Umbilical cord (tissue), 2 donors: ENCODE data around the gene S100B. TPM values are rescaled to one million over a fixed set of nuclear protein-coding genes. Genes with fewer than 3 reads are reported as not detected.
"Not testable (repeated sequence)": the region's sequence is repeated elsewhere in the genome, so short reads cannot be mapped to it uniquely, and the experiment has no call there.

Experiments used
- DNase-seq: peaks from one replicate; pipeline ENCODE4 v3.0.0-alpha.2; 2015; ENCODE audit warnings: low spot score
- total RNA-seq: library from RNA; depleted of rRNA; stranded (reverse); fragments of >200 nt; gene quantifications from one replicate; pipeline ENCODE4 v1.2.3, GENCODE V29; 2014; ENCODE audit warnings: low replicate concordance; ENCODE audit not compliant: insufficient read depth

The S100B gene
- total RNA-seq, 1 donor from 2014 or later, result not detected

DNA sequence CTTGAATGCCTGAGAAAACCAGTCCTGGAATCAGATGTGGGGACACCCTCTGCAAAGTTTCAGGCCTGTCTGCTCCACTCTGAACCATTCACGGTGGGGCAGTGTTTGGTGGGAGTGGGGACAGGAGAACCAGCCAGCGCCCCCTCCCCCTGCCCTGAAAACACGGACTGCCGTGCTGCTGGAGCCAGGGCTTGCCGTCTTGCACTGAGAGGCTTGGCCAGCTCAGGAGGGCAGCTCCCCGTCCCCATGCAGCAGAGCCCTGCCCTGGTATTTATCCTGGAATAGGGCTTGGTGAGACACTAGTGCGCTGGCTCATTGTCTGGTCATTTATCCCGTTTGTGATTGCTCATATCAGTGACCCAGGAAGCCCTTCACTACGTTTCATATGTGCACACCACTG, 3.9 kb downstream of the S100B start:
- no peak for DNase-seq

DNA sequence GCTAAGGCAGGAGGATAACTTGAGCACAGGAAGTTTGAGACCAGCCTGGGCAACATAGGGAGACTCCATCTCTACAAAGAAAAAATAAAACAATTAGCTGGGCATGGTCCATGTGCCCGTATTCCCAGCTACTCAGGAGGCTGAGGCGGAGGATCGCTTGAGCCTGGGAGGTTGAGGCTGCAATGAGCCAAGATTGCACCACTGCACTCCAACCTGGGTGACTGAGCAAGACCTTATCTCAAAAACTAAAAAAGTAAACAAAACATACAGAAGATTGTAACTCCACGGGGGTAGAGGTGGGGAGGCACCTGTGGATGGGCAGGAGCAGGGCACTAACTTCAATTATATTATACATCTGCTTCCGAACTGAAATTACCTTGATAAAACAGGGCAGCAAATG, 4.6 kb downstream of the S100B start:
- no peak for DNase-seq

DNA sequence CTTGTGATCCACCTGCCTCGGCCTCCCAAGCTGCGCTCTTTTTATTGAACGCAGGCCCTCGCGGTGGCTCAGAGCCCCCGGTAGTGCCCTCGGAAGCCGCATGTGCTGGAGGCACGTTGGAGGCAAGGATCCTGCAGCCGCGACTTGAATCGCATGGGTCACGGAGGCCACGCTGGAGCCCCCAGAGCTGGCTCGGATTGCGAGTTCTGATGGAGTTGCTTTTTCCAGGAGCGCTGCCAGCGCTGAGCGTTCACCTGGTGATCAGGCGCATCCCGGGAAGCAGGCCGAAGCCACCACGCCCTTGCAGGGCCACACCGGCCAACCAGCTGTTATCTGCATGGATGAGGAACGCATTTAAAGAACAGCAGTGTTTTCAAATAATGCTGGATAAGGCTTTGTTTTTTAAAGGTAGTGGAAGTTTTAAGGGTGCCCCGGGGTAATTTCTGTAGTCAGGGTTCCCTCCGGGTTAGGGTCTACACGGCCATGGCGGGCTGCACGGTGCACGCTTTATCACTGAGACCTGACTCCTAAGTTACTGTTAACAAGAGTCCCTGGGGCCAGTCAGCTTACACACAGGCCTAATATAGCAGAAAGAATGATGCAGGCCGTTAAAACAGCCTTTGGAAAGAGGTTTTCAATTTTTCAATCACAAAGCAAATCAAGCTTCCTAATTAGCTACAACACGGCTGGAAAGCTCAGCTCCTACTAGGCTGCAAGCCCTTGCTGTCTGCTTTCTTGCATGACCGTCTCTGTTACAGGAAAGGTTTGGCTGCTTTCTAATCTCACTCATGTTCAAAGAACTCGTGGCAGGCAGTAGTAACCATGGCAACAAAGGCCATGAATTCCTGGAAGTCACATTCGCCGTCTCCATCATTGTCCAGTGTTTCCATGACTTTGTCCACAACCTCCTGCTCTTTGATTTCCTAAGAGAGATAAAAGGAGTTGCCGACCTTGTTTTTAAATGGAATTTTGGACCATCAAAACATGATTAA, 6.0 kb downstream of the S100B start:
- DNase-seq, result peak; percentile 95

DNA sequence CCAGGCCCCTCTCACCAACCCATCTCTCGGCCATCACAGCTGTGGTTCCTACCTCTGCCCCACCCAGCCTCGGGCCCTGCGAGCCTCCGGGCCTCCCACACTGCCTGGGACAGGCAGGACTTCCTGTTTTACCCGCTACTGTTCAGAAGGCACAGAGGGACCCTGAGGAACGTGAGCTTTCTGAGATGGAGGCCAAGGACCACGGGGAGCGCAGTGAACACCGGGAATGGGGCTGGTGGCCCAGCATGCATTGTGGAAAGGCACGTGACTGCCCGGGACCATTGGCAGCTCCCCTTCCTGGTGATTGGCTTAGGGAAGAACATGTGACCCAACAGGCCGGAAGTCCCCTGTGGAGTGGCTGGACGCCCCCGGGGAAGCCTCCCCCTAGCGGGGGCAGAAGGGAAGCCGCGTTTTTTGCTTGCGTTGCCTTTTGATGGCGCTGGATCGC, 7.0 kb downstream of the S100B start:
- no peak for DNase-seq

DNA sequence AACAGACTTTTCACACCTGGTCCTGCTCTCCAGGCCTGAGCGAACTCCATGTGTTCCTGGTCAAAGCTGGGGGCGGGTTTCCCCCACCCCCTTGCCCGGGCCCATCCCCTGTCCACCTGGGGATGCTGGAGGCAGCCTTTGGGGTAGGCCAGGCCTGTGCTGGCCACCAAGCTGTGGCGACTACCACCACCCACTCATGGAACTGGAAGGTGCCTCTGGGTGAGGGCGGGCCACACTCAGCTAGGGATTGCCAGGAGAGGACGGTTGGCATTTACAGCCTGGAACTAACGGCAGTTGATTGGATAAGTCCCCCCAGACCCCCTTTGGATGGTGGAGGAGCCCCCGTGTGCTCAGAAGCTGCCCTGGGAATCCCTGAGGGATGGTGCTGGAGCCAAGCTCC, 7.9 kb downstream of the S100B start:
- DNase-seq, result no peak

DNA sequence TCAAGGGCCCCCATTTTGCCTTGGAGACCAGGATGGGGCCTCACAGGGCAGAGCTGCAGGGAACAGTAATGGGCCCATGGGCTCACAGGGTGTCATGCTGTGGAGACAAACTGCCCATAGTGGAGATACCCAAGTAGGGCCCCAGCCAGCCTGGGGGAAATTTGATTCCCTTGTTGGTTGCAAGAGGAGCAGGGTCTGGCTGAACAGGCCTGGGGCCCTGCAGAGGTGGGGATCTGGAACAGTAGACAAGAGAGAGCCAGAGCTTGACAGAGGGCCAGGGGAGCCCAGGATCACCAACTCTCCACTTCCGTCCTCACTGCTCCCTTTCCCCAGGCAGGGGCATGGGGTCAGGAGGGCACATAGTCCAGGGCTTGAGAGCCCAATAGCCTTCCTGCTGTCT, 8.7 kb downstream of the S100B start:
- DNase-seq, result peak; percentile 13

DNA sequence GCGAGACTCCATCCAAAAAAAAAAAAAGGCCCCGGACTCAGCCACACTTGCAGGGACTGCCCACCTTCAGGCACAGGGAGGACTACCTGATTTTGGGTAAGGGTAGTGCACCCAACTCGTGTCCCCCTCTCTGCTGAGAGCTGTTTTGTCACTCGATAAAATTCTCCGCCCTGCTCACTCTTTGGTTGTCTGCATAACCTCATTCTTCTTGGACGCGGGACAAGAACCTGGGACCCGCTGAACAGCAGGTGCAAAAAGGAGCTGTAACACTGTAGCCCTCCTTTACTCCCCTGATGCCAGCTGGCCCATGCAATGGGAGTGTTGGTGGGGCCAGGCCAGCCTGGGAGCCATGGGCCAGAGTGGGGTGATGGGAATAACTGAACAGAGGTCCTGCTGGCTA, 10.6 kb downstream of the S100B start:
- DNase-seq, result no peak

DNA sequence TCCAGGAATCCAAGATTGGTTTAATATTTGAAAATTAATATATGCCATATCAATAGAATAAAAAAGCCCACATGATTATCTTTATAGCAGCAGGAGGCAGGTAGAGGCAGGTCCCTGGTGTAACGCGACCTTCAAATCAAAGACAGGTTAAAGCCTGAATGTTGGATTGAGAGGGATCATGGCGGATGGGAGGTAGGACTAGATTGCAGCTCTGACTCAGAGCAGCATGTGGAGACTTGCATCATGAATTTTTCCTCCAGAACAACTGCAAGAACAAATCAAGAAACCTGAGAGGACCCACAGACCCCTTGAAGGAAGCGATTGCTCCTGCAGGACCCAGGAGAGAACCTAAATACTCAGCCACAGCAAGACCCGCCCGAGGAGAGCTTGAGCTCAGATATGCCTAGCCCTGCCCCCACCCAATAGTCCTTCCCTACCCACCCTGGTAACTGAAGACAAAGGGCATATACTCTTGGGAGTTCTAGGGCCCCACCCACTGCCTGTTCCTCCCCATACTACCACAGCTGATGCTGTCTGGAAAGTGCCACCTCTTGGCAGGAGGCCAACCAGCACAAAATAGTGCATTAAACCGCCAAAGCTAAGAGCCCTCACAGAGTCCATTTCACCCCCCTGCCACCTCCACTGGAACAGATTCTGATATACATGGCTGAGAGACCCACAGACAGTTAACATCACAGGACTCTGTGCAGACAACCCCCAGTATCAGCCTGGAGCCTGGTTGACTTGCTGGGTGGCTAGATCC, 19.5 kb downstream of the S100B start:
- no peak for DNase-seq

DNA sequence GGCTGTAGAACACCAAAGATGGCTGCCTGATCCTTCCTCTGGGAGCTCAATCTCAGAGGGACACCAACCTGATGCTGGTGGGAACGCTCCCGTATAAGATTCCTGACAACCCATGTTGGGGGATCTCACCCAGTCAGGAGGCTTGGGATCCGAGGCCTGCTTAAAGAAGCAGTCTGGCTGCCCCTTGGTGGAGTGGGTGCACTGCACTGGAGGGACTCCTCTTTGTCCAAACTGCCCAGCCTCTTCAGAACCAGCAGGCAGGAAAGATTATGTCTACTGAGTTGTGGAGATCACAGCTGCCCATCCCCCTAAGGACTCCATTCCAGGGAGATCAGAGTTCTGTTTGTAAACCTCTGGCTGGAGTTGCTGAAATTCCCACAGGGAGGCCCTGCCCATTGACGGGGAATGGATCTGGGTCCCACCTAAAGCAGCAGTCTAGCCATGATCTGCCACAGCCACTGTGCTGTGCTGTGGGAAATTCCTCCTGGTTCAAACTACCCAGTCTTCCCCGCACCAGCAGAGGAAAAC, 23.0 kb downstream of the S100B start:
- DNase-seq, result no peak

DNA sequence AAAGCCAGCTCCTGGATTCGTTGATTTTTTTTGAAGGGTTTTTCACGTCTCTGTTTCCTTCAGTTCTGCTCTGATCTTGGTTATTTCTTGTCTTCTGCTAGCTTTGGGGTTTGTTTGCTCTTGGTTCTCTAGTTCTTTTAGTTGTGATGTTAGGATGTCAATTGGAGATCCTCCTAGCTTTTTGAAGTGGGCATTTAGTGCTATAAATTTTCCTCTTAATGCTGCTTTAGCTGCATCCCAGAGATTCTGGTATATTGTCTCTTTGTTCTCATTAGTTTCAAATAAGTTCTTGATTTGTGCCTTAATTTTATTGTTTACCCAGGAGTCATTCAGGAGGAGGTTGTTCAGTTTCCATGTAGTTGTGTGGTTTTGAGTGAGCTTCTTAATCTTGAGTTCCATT, 25.5 kb downstream of the S100B start:
- DNase-seq, result not testable (repeated sequence)

DNA sequence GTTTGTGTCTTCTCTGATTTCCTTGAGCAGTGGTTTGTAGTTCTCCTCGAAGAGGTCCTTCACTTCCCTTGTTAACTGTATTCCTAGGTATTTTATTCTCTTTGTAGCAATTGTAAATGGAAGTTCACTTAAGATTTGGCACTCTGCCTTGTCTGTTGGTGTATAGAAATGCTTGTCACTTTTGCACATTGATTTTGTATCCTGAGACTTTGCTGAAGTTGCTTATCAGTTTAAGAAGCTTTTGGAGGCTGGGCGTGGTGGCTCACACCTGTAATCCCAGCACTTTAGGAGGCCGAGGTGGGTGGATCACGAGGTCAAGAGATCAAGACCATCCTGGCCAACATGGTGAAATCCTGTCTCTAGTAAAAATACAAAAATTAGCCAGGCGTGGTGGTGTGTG, 27.1 kb downstream of the S100B start:
- DNase-seq, result not testable (repeated sequence)

DNA sequence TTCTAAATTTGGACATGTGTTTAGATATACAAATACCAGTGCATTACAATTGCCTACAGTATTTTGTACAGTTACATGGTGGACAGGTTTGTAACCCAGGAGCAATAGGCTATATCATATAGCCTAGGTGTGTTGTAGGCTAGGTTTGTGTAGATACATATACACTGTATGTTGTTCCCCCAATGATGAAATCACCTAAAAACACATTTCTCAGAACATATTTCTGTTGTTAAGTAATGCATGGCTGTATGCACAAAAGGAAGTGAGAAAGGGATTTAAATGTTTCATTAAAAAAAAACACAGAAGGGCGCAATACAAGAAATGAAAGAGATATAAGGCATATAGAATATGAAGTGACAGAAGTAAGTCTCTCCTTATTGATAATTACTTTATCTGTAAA, 32.0 kb downstream of the S100B start:
- DNase-seq, result no peak

DNA sequence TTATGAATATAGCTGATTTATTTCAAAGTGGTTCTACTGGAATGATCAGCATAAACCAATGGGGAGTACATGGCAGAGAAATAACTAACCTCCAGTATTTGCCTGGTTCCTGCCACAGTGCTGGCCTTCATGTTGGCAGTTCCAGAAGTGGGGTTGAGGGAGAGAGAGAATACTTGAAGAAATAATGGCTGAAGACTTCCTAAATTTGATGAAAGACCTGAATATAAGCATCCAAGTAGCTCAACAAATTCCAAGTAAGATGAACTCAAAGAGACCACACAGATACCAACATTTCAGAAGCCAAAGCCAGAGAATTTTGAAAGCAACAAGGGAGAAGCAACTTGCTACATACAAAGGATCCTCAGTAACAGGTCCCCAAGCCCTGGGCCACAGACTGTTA, 34.3 kb downstream of the S100B start:
- DNase-seq, result no peak

DNA sequence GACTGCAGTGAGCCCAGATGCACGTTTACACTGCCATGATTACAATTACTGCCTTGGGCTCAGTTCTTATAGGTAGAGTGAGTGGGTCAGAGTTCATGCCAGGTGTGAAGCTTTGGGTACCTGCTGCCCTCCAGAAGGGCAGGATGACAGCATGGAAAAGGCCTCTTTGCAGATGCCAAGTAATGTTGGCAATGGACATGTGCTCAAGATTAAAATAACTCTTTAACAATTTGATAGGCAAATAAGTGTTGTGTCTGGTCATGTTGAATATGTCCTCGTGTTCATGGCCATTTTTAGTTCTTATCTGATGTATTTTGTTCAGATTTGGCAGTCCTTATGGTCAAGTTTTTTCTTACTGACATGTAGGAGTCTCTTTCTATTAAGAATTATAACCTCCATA, 34.8 kb downstream of the S100B start:
- DNase-seq, result no peak

DNA sequence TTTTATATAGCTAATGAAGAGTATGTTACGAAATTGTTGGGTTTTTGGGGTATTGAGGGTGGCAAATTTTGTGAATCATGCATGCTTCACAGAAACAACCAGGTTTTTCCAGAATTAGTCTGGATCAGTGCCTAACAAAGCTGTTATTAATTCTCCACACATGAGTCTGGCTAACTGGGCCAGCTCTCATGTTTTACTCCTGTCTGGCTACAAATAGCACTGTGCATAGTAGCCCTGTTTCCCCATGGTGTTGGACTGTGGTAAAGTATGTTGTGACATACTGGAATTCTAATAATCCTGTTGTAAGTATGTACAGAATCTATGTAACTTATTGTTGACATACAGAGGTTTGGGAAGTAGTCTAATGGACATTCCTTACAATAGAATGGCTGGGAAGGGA, 35.8 kb downstream of the S100B start:
- no peak for DNase-seq

DNA sequence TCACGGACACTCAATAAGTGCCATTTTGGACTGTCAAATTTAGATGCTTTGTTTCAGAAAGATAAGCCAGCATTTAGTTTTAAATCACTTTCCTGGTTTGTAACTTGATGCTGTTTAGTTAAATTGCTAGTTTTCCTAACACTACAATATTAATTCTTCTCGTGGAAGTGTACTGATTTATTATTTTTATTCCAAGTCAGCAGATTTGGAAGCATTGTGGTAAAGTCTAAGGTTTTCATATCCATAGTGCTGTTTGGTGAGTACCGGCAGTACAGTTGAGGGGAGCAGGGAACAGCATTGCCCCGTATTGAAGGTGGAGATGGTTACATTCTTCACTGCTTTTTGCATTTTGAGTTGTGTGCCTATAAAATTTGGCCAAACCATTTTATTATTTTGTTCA, 36.3 kb downstream of the S100B start:
- no peak for DNase-seq

DNA sequence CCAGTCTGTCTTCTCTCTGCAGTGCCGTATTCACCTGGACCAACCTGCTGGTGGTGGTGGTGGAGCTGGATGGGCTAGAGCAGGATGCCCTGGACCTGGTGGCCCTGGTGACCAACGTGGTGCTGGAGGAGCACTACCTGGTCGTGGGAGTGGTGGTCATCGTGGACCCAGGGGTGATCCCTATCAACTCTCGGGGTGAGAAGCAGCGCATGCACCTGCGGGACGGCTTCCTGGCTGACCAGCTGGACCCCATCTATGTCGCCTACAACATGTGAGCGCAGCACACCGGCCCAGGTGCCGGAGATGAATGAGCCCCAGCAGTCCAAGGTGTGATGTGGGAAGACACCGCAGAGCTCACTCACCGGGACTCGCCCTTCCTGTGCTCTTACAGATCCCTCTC, 37.5 kb downstream of the S100B start:
- DNase-seq, result no peak

DNA sequence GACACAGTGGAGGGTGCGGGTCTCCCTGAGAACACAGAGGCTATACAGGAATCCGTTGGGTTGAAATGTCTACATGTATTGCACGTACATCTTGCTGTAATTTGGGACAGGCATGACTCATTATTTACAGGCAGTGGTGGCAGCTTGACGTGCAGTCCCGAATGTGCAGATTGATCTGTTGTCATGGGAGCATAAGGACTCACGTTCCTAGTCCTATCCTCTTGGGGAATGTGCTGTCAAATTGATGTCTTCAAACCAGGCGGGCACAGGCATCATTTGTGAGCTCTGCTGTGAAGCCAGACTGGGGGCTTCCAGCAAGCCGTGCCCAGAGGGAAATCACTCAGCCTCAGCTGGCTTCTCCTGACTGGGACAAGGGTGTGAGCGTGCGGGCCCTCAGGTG, 40.5 kb downstream of the S100B start:
- DNase-seq, result no peak

DNA sequence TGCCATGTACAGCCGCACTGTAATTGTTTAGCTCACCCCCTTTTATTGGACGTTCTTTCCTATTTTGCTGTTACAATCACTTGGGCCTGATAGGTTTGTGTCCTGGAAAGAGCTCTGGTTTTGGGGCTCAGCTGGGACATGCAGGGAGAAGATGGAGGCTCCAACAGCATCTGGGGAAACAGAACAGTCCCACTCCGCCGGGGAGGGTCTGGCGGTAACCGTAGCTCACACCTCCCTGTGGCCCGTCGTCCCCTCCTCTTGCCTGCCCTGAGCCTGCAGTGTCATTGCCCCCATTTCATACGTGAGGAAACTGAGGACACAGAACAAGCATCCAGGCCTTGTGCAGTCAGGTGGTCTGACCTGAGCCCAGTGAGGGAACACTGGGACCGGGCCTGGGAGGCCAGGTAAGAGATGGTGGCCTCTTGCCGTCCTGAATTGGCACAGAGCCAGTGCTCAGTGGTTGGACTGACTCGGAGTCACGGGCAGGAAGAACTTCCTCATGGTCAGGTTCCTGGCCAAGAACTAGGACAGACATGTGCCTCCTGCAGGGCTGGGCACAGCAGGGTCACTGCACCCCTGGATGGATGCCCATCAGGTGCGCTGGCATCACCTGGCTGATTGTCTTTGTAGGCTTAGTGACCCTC, 41.8 kb downstream of the S100B start:
- no peak for DNase-seq

DNA sequence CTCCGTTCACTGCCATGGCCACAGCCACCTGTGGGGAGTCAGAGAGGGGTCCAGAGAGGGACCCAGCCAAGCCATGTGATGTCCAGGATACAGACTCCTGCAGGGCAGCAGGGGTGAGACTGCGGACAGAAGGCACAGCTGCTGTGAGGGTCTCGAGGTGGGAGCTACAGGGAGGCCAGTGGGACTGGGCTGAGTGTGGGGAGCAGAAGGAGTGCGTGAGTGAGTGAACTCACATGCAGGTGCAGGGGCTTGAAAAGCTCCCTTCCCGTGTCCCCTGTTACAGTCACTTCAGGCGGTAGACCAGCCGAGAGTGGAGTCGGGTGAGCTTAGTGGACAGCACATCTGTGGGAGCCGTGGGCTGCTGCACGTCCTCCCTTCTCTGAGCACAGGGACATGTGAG, 42.4 kb downstream of the S100B start:
- DNase-seq, result no peak

DNA sequence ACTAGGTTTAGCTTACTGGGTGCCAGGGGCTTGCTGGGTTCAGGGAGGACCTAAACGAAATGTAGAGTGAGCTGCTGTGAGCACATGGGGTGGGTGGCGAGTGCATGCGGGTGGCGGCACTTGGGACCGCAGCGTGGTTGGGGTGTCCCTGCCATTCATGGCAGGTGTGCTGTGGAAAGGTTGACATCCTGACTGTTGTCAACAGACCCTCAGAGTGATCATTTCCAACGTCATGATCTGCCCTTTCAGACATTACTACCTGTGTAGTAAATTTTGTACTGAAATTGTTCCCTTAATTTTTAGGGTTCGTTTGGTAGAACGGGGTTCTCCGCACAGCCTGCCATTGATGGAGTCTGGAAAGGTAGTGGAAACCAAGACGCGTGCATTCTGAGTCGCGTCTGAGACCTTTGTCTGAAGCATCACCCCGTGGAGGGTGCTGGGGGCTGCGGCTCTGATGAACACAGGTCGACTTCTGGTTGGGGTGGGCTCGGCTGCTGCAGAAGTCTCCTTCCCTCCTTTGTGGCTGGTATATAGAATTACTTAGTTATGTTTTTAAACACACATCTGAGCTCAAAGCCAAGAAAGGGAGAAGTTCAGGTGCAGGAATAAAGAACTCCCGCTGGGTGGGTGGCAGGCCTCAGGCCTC, 43.3 kb downstream of the S100B start:
- no peak for DNase-seq
